UCSD-AML1 (cell line): ENCODE results near the gene KRTAP5-4.
A peak's percentile ranks its signal among the peaks of the same experiment; 100 is the strongest.

Source experiments
- DNase-seq: peaks from one replicate; lab custom pipeline; 2025; ENCODE audit not compliant: unreplicated experiment; lab: John Stamatoyannopoulos, UW

Gene KRTAP5-4

DNA sequence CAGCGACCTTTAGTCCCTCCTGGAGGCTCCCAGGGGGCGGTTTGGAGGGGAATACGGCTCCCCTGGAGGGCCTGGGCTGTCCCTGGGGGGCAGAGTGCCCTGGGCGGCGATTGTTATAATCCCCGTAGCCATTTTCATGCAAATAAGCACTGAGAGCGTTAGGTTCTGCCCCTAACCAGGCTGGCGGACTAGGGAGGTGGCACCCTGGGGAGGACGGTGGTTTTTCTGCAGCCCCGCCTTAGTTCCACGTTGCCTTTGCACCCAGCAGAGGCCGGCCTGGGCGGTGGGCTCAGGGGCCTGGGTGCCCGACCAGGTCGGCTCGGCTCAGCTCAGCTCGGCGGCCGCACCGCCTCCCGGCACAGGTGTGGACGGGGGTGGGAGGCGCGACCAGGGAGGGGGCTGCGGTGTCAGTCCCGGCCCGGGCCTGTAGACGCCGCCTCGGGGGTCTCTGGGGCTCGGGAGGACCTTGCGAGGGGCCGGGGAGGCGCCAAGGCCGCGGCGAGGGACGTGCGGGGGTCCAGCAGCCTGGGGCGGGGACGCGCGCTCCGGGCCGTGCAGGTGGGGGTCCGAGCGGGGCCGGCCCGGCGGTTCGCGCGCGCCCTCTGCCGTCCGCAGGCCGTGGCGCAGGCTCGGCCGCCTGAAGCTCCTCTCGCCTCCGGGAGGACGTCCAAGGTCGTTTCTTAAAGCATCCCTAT lies 47.6 kb downstream of the KRTAP5-4 start:
- peak; percentile 45 for DNase-seq

DNA sequence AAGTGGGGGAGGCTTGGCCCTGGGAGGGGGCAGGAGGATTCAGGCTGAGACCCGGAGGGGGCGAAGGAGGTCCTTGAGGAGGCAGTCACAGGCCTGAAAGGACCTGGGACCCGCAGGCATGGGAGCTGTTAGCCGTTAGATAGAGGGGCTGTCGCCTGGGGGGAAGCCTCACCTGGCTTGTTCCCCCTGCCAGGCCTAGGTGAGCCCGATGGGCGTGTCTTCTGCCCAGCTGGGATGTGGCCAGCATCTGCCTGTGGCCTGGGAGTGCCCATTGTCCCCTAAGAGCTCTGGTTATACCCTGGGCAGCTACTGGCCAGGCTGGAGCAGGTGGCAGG lies 48.1 kb downstream of the KRTAP5-4 start:
- no peak for DNase-seq

DNA sequence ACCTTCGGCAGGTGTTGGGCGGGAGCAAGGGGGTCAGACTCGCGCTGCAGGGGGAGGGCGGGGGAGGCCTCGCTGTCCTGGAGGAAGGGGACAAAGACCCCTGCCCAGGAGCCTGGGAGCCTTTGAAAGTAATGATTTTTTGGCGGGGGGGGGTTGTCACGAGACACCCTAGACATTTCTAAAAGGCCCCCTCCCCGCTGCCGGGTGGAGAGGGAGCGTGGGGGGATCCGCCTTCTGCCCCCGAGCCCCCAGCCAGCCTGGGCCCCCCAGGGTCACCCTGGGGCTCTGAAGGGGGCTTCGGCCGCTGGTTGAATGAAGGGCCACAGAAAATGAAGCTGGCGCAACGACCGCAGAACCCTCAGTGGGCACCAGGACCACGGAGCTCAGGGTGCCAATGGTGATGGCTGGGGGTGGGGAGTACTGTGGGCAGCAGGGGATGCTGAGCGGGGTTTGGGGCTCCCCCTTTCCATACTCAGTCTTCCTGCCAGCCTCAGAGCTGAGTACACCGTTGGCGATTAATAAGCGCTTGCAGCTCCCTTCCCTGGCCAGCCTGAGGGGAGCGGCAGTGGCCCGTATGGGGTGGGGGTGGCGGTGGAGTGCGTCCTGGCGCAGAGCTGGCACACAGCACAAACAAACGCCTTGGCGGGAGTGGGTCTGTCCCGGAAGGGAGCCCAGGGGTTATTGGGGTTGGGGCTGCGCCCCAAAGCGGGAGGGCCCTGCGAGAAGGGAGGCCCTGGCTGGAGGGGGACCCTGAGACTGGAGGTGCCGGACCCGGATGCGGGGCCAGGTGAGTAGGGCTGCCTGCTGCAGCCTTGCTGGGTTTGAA lies 48.6 kb downstream of the KRTAP5-4 start:
- no peak for DNase-seq

DNA sequence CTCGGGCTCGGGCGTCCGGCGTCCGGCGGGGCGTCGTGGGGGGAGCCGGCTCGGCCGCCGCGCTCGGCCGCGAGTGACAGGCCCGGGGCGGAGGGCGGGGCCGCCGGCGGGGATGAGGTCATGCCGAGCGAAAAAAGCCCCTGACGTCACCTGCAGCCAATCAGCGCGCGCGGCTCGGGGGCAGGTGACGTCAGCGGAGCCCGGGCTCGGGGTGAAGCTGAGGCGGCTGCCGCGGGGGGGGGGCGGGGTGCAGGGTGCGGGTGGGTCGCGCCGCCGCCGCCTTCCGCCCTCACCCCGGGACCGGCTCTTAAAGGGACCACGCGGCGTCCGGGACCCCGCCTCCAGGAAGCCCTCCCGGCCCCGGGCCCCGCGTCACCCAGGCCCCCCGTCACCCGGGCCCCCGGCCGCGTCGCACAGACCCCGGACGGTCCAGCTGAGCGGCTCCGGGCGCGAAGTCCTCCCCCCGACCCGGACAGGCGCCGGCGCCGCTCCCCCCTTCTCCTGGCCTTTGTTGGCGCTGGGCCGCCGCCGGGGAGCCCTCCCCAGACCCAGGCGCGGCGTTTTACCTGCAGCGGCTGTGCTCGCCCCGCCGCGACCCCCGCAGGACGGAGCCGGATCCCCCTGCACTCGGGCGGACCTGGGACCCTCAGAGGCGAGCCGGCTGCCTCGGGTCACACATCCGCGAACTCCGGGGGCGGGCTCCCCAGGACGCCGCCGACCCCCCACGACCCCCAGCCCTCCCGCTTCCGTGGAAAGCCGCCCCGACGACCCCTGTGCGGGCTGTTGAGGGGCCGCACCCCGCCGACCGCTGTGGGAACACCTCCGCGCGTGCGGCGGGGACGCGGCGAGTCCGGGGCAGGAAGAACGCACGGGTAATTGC lies 49.5 kb downstream of the KRTAP5-4 start, which contains the start of gene DUSP8:
TSS of gene DUSP8 (minus strand) at position 75 of the 880 bp plus-strand sequence. CDS start 6,445 bp downstream, outside the sequence.
- DNase-seq, result peak; percentile 66

DNA sequence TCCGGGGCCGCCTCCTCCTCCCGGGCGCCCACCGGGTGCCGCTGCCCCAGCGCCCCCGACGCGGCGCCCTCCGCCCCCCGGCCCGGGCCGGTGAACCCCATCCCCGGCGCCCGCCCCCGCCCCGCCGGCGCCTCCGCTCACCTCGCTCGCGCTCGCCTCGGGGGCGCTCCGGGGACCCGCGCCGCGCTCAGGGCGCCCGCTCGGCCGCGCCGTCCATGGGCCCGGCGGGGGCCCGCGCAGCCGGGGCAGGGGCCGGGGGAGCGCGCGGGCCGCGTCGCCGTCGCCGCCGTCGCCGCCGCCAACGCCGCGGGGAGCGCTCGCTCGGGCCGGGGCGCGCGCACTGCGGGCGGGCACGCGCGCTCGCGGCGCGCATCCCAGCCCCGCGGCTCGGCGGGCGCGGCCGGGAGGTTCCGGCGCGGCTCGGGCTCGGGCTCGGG lies 50.2 kb downstream of the KRTAP5-4 start:
- DNase-seq, result no peak
